ENCODE data around the gene VTI1A. TPM values are rescaled to one million over a fixed set of nuclear protein-coding genes. Genes with fewer than 3 reads are reported as not detected.
A peak's percentile ranks its signal among the peaks of the same experiment; 100 is the strongest.

The VTI1A gene
- polyA plus RNA-seq (2012; rRNA removed), result 8.3 and 12.4 TPM in 2 replicates
- polyA plus RNA-seq (2012; cell fraction: cytosol; rRNA removed), result 8.6 and 8.7 TPM in 2 replicates
- polyA plus RNA-seq (2012; cell fraction: nucleus; rRNA removed), result 20.7 and 21.4 TPM in 2 replicates

- H4K20me1 ChIP-seq (ENCODE audit: insufficient read depth), result no peaks in the 10 kb centered on the region
- peaks cover 77% of the 10 kb centered on the region for H3K79me2 ChIP-seq (ENCODE audit: insufficient read depth)
- peak within 1 kb of the TSS; percentile 83 for H3K4me2 ChIP-seq
- H3K9ac ChIP-seq, result peak within 1 kb of the TSS; percentile 90
- no peaks in the 10 kb centered on the region for H3K9me3 ChIP-seq
- POLR2A ChIA-PET, result interaction anchor here (1.0 to 1.2 kb wide), 2 partner anchors 16 to 25 kb away, joined by 3 to 4 read pairs; no protein-coding TSS in a partner anchor
- peaks cover 33 to 45% of the 10 kb centered on the region in 2 experiments for H3K36me3 ChIP-seq (replicated peaks in 1 of 2; ENCODE audit: control insufficient read depth in 1 of 2, insufficient read depth in 2 of 2, low read length in 1 of 2)
- CTCF ChIA-PET, result interaction anchor here (0.6 to 2.2 kb wide), 4 partner anchors 12 to 321 kb away, joined by 3 to 19 read pairs (median 4); no protein-coding TSS in a partner anchor
- H2AFZ ChIP-seq (ENCODE audit: low read depth), result peak within 1 kb of the TSS; percentile 89
- H3F3A ChIP-seq (replicated peaks; ENCODE audit: insufficient read depth), result peaks cover 5% of the 10 kb centered on the region
- peaks cover 6 to 11% of the 10 kb centered on the region in 2 experiments; a peak in 3 of 4 replicates for H3K4me1 ChIP-seq (ENCODE audit: control insufficient read depth in 1 of 2, insufficient read depth in 2 of 2, low read depth in 1 of 2, low read length in 1 of 2)
- WGBS (ENCODE audit: low lambda C conversion rate), result 0% methylated on average over 27 of the region's 59 CpGs
- peak; percentile 88 for DNase-seq
- no peaks in the 10 kb centered on the region for H3K27me3 ChIP-seq (ENCODE audit: insufficient read depth)
- TF ChIP-seq EZH2phosphoT487 (IDR thresholded peaks at IDR 0.05; ENCODE audit: borderline replicate concordance, low read depth) (no peak), TCF12 (IDR thresholded peaks at IDR 0.05) (0 out of 2 replicates have a peak, but pooled peaks have one; percentile 11), MAX (IDR thresholded peaks at IDR 0.05; ENCODE audit: low read depth) (peak; percentile 59; the same call in 1 of the 2 replicates), REST (IDR thresholded peaks at IDR 0.05; ENCODE audit: low read depth, low read length) (peak; percentile 77), ELF1 (IDR thresholded peaks at IDR 0.05) (peak; percentile 98), YY1 (IDR thresholded peaks at IDR 0.05; ENCODE audit: low read depth) (0 out of 2 replicates have a peak, but pooled peaks have one; percentile 54), CTCF (IDR thresholded peaks at IDR 0.05) (peak; percentile 31; the same call in 1 of the 2 replicates), JUND (IDR thresholded peaks at IDR 0.05) (no peak), IRF3 (IDR thresholded peaks at IDR 0.05; ENCODE audit: low read depth, low read length) (no peak), GATA2 (CRISPR knock-in tag; IDR thresholded peaks at IDR 0.05) (peak; percentile 69), GABPA (IDR thresholded peaks at IDR 0.05; ENCODE audit: low read depth) (peak; percentile 91), TAF1 (IDR thresholded peaks at IDR 0.05; ENCODE audit: borderline replicate concordance, low read depth, low read length) (peak; percentile 43), SIN3A (IDR thresholded peaks at IDR 0.05; ENCODE audit: borderline replicate concordance, low read depth, low read length) (no peak), CHD2 (IDR thresholded peaks at IDR 0.05; ENCODE audit: low read length, partially characterized antibody) (no peak), PBX3 (IDR thresholded peaks at IDR 0.05) (peak; percentile 2; the same call in 1 of the 2 replicates), POLR2AphosphoS5 (IDR thresholded peaks at IDR 0.05; ENCODE audit: low read depth, low read length) (peak; percentile 77; the same call in 1 of the 2 replicates), MXI1 (IDR thresholded peaks at IDR 0.05; ENCODE audit: low read depth, low read length) (0 out of 2 replicates have a peak, but pooled peaks have one; percentile 9), NRF1 (IDR thresholded peaks at IDR 0.05; ENCODE audit: low read depth, low read length) (peak; percentile 77), RFX5 (IDR thresholded peaks at IDR 0.05; ENCODE audit: low read length) (no peak), TEAD4 (IDR thresholded peaks at IDR 0.05; ENCODE audit: borderline replicate concordance, insufficient read depth) (0 out of 2 replicates have a peak, but pooled peaks have one; percentile 25), ZBTB33 (IDR thresholded peaks at IDR 0.05; ENCODE audit: borderline replicate concordance, low read depth) (no peak)
- no peaks in the 10 kb centered on the region for H3K9me2 ChIP-seq
- peak within 1 kb of the TSS; percentile 87 to 91 for H3K4me3 ChIP-seq (ENCODE audit: low read depth in 2 of 2, low read length in 1 of 2)
- peak within 1 kb of the TSS; percentile 93 to 96 for H3K27ac ChIP-seq (ENCODE audit: low read depth in 2 of 2, low read length in 1 of 2)
These were observed at the start of gene VTI1A, which contains the start of gene ZDHHC6 for GRCh38 chr10:112446855-112447619. VTI1A (plus strand) TSS chr10:112447215; CDS start chr10:112447374, 159 bp downstream. ZDHHC6 (minus strand) TSS chr10:112446914; CDS start chr10:112445436, 1,478 bp downstream.
